Heart right ventricle (tissue), 16 donors: ENCODE data around the gene USP3. TPM values are rescaled to one million over a fixed set of nuclear protein-coding genes. Genes with fewer than 3 reads are reported as not detected.

Source experiments
- ATAC-seq, 8 donors: fragments of 200-7000 bp; cut with Tn5 transposase; one replicate each; pipeline ENCODE4 v1.9.1; 2020; ENCODE audit warnings: mild to moderate bottlenecking in 8 of 8, moderate library complexity in 8 of 8, moderate number of reproducible peaks in 1 of 8
- DNase-seq, 2 donors: peaks; one replicate each; pipeline ENCODE4 v3.0.0-alpha.2; 2020
- H3K27ac ChIP-seq, 10 donors: fragments of 200-600 bp; sonication (generic) in 2 of 10; one replicate each; pipeline versions ENCODE4 v1.5.0 to v1.8.0; 2020 to 2022; ENCODE audit warnings: mild to moderate bottlenecking in 3 of 10
- H3K27me3 ChIP-seq, 7 donors: fragments of 200-600 bp; one replicate each; pipeline ENCODE4 v1.8.0; 2021 to 2022; ENCODE audit warnings: mild to moderate bottlenecking in 2 of 7
- H3K36me3 ChIP-seq, 9 donors: fragments of 200-600 bp; sonication (generic) in 1 of 9; one replicate each; pipeline versions ENCODE4 v1.5.0 to v1.8.0; 2020 to 2022; ENCODE audit warnings: mild to moderate bottlenecking in 2 of 9
- H3K4me1 ChIP-seq, 9 donors: fragments of 200-600 bp; sonication (generic) in 1 of 9; one replicate each; pipeline versions ENCODE4 v1.5.0 to v1.8.0; 2020 to 2022; ENCODE audit warnings: mild to moderate bottlenecking in 4 of 9
- H3K4me3 ChIP-seq, 10 donors: fragments of 200-600 bp; sonication (generic) in 2 of 10; one replicate each; pipeline versions ENCODE4 v1.5.0 to v1.8.0; 2020 to 2022; ENCODE audit warnings: mild to moderate bottlenecking in 7 of 10, moderate library complexity in 2 of 10
- H3K9me3 ChIP-seq, 11 donors: fragments of 200-600 bp in 10 of 11; sonication (generic) in 2 of 11; one replicate each; pipeline versions ENCODE4 v1.5.0 to v1.8.0; 2013 to 2022; ENCODE audit warnings: mild to moderate bottlenecking in 2 of 11, control low read depth in 1 of 11, moderate library complexity in 1 of 11
- whole genome bisulfite sequencing, 2 donors: extraction: QIAGEN DNeasy Blood & Tissue Kit; methylation state at CpG; one replicate each; pipeline ENCODE4 v1.1.7; 2013; ENCODE audit warnings: inconsistent platforms in 1 of 2; 5-methylcytosine and 5-hydroxymethylcytosine counted together
- intact Hi-C, 10 donors: fragments of 100-400 bp; cut with DNase I; formaldehyde crosslinking; loops; one replicate each; pipeline versions ENCODE4 v1.11.1 to v1.14.2; 2022
- polyA plus RNA-seq, 2 donors: library from polyadenylated mRNA; stranded (reverse); fragments of 200-250 nt; gene quantifications; one replicate each; pipeline ENCODE4 v1.2.3, GENCODE V29; 2013
- total RNA-seq, 10 donors: library from RNA; stranded (reverse); fragmentation: NEBNext Ultra II Directional in 3 of 10; extraction: Animal tissue kit (Norgen Biotek cat#: 25700) in 3 of 10; gene quantifications; one replicate each; pipeline versions ENCODE4 v1.2.1 to v1.2.4, GENCODE V29; 2021 to 2023
- TF ChIP-seq, protein P1 (sequence below), 9 donors: fragments of 200-600 bp; sonication (generic) in 2 of 9; IDR thresholded peaks; one replicate each; pipeline versions ENCODE4 v1.5.0 to v1.8.0; 2021 to 2022; ENCODE audit warnings: antibody characterized with exemption in 9 of 9, mild to moderate bottlenecking in 5 of 9, moderate library complexity in 1 of 9
- donor health status: Arrhythmogenic right ventricular cardiomyopathy.
- donor health status: ischemic (EF 13 %, LVEDD 7.1; RV severe dilation, severe dysfunction).
- donor health status: healthy with polysubstance abuse.
- donor health status: DM: no; HTN: yes; CAD: no.
- donor health status: DM: no; HTN: no; CAD: no.
- donor health status: ischemic (EF 25% LVEDD 6.9; RV normal size, moderate dysfunction).
- donor health status: ischemic (EF 25% LVEDD 5.7; RV mildly dilated, moderate dysfunction).
- donor health status: healthy.
- donor health status: DM: yes; HTN: yes; CAD: no.
- donor health status: Ischemic cardiomyopathy.
- donor health status: ischemic (EF 35%, LVEDD 5.7; RV mildly dilated, moderate dysfunction).
- donor health status: nonischemic (EF 11% LVEDD 7.7; RV severe dilation, severe dysfunction).
- donor health status: DM: yes; HTN: yes; CAD: no.
- donor health status: PGD.
- donor health status: ischemic (EF 29% LVEDD 5.4; RV normal size, mild dysfunction).
- donor health status: nonischemic (EF 23%, LVEDD 6.1; RV moderate dilation, normal function).

The USP3 gene
- total and polyA plus RNA-seq, 12 donors = 8.4 to 23.7 (median 16.6) TPM

DNA sequence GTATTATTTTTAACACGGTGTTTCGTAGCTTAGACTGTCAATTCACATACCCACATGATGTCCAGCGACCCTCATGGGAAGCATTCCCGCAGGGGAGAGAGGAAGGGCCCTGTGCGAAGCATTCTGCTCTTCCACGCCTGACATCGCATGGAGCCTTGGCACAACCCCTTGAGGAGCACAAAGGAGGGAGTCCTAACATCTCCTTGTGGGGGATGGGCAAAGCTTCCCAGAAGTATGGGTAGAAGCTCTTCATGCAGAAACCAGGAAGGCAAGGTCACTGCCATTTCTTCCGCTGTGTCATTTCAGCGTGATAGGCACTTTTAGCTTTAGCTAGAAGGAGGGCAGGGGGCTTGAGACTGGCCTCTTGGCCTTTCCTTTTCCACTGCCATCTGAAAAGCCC, 28.7 kb upstream of the USP3 start:
- H3K4me3 ChIP-seq = no peak overlapping the region
- TF ChIP-seq, protein P1, sequence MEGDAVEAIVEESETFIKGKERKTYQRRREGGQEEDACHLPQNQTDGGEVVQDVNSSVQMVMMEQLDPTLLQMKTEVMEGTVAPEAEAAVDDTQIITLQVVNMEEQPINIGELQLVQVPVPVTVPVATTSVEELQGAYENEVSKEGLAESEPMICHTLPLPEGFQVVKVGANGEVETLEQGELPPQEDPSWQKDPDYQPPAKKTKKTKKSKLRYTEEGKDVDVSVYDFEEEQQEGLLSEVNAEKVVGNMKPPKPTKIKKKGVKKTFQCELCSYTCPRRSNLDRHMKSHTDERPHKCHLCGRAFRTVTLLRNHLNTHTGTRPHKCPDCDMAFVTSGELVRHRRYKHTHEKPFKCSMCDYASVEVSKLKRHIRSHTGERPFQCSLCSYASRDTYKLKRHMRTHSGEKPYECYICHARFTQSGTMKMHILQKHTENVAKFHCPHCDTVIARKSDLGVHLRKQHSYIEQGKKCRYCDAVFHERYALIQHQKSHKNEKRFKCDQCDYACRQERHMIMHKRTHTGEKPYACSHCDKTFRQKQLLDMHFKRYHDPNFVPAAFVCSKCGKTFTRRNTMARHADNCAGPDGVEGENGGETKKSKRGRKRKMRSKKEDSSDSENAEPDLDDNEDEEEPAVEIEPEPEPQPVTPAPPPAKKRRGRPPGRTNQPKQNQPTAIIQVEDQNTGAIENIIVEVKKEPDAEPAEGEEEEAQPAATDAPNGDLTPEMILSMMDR (IDR thresholded peaks at IDR 0.05) = no peak
- H3K9me3 ChIP-seq = no peaks in the 10 kb centered on the region
- DNase-seq (no peak), ATAC-seq (no peak)
- peaks cover 0 to 47% (median 8%) of the 10 kb centered on the region in 9 donors for H3K4me1 ChIP-seq
- no peaks in the 10 kb centered on the region for H3K36me3 ChIP-seq
- no peaks in the 10 kb centered on the region for H3K27me3 ChIP-seq
- intact Hi-C loops = no loop called here
- 92% methylated on average over 9 of the region's 9 CpGs for WGBS, 2 donors
- H3K27ac ChIP-seq = no peak overlapping the region

DNA sequence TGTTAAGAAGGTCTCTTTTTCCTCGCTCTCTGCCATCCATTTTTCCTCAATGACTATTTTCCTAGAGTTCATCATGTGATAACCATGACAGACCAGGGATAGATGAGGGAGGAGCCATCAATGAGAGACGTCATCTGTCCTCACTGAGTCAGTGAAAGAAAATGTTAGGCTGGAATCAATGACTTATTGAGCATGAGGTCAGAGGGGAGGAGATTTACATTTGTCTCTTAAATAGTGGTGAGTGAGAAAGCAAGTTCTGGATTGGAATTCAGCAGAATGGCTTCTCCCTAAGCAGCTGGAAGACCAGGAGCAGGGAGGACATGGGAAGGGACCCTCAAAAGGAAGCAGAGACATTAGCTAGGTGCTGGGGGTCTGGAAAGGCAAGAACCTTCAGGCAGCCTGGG, 28.2 kb upstream of the USP3 start:
- no peak overlapping the region for H3K27ac ChIP-seq

DNA sequence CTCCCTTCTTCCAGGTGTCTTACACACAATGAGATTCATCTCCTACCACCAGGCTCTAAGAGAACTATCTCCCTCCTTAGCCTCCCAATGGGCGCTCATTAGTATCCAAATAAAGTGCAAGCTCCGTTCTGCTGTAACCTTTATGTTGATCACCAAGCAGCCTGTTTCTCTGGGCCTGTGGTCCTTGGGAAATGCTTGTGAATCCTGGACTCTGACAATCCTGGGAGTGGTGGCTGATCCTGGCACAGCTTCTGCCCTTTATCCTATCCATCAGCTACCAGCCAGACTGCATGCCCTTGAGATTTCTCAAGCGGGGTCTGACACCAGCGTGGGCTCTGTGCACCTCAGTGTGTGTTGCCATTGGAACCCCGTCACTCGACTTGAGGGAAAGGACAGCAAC, 26.1 kb upstream of the USP3 start:
- Histone ChIP-seq H3K36me3 (no peaks in the 10 kb centered on the region), H3K27ac (no peak overlapping the region), H3K27me3 (no peaks in the 10 kb centered on the region), H3K4me3 (no peak overlapping the region), H3K9me3 (no peaks in the 10 kb centered on the region), H3K4me1 (peaks cover 0 to 62% (median 8%) of the 10 kb centered on the region in 9 donors)
- intact Hi-C loops = no loop called here
- WGBS, 2 donors = 92 to 94% methylated on average over 6 of the region's 6 CpGs
- DNase-seq (no peak), ATAC-seq (no peak)
- TF ChIP-seq, protein P1 (IDR thresholded peaks at IDR 0.05) = no peak

More for the DNA sequence above, 28.2 kb upstream of the USP3 start:
- 67 to 80% methylated on average over 2 of the region's 2 CpGs for WGBS, 2 donors
- intact Hi-C loops = no loop called here
- no peaks in the 10 kb centered on the region for H3K27me3 ChIP-seq
- no peaks in the 10 kb centered on the region for H3K36me3 ChIP-seq
- H3K4me3 ChIP-seq = no peak overlapping the region
- TF ChIP-seq, protein P1 (IDR thresholded peaks at IDR 0.05) = no peak
- DNase-seq (no peak), ATAC-seq (peak in 2 of 8 donors; percentile 21 to 49)
- peaks cover 0 to 52% (median 8%) of the 10 kb centered on the region in 9 donors for H3K4me1 ChIP-seq
- H3K9me3 ChIP-seq = no peaks in the 10 kb centered on the region

DNA sequence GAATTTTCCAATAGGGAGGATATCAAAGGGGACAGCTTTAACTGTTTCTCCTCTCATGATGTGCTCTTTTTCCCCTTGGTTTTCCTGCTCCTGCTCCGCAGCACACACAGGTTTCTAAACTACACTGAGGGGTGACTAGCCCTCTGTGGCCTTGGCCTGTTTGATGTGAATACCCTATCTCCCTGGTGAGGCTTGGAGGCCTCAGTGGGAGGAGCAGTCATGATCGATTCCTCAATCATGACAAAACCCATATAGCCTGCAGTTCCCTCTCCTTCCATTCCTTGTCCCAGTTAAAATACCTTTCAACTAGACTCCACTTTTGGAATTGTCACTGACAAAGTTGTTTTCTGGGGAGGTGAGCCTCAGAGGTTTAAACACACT, 24.0 kb upstream of the USP3 start:
- TF ChIP-seq, protein P1 (IDR thresholded peaks at IDR 0.05) = no peak
- no peaks in the 10 kb centered on the region for H3K9me3 ChIP-seq
- no peak overlapping the region for H3K4me3 ChIP-seq
- H3K4me1 ChIP-seq = peaks cover 0 to 67% (median 0%) of the 10 kb centered on the region in 9 donors
- 88 to 92% methylated on average over 2 of the region's 2 CpGs for WGBS, 2 donors
- H3K27ac ChIP-seq = peak overlapping the region in 1 of 10 donors; percentile 79
- no peaks in the 10 kb centered on the region for H3K27me3 ChIP-seq
- no peaks in the 10 kb centered on the region for H3K36me3 ChIP-seq
- DNase-seq (no peak), ATAC-seq (no peak)
- intact Hi-C loops = no loop called here
